Testis (tissue), 2 donors: ENCODE data around the gene MTURN.

Experiments
- POLR2A ChIP-seq: fragments of 450-650 bp; IDR thresholded peaks from one replicate; pipeline ENCODE4 v1.6.1; 2017; ENCODE audit warnings: antibody characterized with exemption, mild to moderate bottlenecking, moderate library complexity
- TF ChIP-seq, protein P1 (sequence below), 3 experiments: fragments of 450-650 bp in 2 of 3; fragments of 200-600 bp in 1 of 3; sonication (generic) in 1 of 3; IDR thresholded peaks; one replicate each; pipeline ENCODE4 v1.5.1; 2016 to 2019; ENCODE audit warnings: antibody characterized with exemption in 3 of 3, mild to moderate bottlenecking in 2 of 3, moderate library complexity in 1 of 3

DNA sequence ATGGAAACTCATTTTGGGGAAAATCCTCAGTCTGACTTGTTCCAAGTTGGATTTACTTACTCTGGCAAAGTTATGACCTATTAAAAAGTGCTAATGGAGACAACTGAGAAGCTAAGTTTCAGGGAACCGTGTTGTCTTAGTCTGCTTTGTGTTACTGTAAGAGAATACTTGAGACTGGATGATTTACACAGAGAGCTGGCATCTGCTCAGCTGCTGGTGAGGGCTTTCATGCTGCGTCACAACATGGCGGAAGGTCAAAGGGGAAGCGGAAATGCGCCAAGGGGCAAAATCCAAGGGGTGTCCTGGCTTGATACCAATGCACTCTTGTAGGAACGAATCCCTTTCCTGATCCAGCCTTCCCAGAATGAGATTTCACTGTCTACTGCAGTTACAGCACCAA, 46.4 kb downstream of the MTURN start:
- no peak for TF ChIP-seq POLR2A
- TF ChIP-seq, protein P1, sequence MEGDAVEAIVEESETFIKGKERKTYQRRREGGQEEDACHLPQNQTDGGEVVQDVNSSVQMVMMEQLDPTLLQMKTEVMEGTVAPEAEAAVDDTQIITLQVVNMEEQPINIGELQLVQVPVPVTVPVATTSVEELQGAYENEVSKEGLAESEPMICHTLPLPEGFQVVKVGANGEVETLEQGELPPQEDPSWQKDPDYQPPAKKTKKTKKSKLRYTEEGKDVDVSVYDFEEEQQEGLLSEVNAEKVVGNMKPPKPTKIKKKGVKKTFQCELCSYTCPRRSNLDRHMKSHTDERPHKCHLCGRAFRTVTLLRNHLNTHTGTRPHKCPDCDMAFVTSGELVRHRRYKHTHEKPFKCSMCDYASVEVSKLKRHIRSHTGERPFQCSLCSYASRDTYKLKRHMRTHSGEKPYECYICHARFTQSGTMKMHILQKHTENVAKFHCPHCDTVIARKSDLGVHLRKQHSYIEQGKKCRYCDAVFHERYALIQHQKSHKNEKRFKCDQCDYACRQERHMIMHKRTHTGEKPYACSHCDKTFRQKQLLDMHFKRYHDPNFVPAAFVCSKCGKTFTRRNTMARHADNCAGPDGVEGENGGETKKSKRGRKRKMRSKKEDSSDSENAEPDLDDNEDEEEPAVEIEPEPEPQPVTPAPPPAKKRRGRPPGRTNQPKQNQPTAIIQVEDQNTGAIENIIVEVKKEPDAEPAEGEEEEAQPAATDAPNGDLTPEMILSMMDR (IDR thresholded peaks at IDR 0.05) = no peak
